ENCODE measurements around the gene GNAS-AS1.
A peak's percentile ranks its signal among the peaks of the same experiment; 100 is the strongest.

The GNAS-AS1 gene

DNA sequence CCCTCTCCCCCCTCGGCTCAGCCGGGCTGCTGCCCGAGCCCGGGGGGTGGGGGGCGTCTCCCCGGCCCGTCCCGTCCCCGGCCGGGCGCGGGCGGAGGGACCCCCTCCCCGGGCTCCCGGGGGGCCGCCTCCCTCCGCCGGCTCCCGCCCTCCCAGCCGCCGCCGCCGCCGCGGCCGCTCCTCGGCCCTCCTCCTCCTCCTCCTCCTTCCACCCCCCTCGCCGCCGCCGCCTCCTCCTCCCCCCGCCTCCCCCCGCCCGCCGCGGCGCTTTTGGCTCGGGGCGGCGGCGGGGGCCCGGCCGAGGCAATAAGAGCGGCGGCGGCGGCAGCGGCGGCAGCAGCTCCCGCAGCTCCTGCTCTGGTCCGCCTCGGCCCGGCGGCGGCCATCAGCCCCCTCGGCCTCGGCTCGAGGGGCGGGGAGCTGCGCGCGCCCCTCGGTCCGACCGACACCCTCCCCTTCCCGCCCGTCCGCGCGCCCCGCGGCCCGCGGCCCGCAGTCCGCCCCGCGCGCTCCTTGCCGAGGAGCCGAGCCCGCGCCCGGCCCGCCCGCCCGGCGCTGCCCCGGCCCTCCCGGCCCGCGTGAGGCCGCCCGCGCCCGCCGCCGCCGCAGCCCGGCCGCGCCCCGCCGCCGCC is 40.5 kb upstream of the GNAS-AS1 start:
- peak overlapping the region; percentile 84 for H2AK5ac ChIP-seq (ENCODE audit: low read depth, low read length)
- no peak overlapping the region for H4K91ac ChIP-seq (ENCODE audit: low read depth, low read length, poor library complexity)

DNA sequence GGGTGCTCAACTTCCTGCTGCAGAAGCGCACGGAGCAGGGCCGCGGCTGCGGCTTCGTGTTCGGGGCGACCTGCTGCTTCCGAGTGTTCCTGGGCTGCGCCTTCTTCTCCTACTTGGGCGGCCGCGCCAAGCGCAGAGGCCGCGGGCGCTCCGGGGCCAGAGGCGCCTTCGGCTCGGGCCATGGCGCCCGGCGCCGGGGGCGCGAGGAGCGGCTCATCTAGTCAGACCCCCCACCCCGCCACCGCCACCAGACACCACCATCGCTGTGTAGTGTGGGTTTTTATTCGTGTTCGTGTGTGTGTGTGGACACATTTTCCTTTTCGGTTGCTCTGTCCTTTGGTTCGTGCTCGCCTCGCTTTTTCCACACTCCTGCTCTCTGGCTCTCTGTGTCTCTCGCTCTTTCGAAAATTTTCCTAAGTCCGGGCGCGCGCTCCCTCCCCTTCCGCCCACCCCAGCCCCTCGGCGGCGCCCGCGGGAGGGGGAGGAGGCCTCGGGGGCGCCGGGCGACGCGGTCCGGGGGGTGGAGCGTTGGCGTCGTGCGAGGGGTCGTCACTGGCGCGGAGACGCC is 39.9 kb upstream of the GNAS-AS1 start:
- Histone ChIP-seq H3K27me3 (ENCODE audit: control insufficient read depth in 3 of 3, insufficient read depth in 3 of 3, low read depth in 1 of 3, low read length in 3 of 3) (no peaks in the 10 kb centered on the region), H3K36me3 (replicated peaks in 1 of 2; ENCODE audit: control insufficient read depth in 2 of 2, insufficient read depth in 2 of 2, low read length in 2 of 2) (peaks cover 0 to 22% of the 10 kb centered on the region in 2 donors), H3K4me3 (ENCODE audit: low read length in 2 of 2) (peak overlapping the region; percentile 89 to 93), H3K9me3 (replicated peaks in 1 of 2; ENCODE audit: control insufficient read depth in 2 of 2, insufficient read depth in 1 of 2, low read depth in 1 of 2, low read length in 2 of 2) (peaks cover 0 to 6% of the 10 kb centered on the region in 2 donors), H3K4ac (ENCODE audit: low read length) (no peak overlapping the region), H2BK120ac (ENCODE audit: low read depth, low read length) (peak overlapping the region; percentile 96), H4K8ac (ENCODE audit: low read depth, low read length) (peak overlapping the region; percentile 82), H3K4me2 (ENCODE audit: insufficient read depth, low read length, poor library complexity, severe bottlenecking) (peak overlapping the region; percentile 86), H3K18ac (ENCODE audit: low read length) (peak overlapping the region; percentile 99), H2AK5ac (ENCODE audit: low read depth, low read length) (peak overlapping the region; percentile 90), H2BK12ac (ENCODE audit: low read length) (peak overlapping the region; percentile 73), H3K4me1 (ENCODE audit: control insufficient read depth in 2 of 2, insufficient read depth in 1 of 2, low read depth in 1 of 2, low read length in 2 of 2) (peaks cover 9 to 28% of the 10 kb centered on the region in 2 donors), H2BK5ac (ENCODE audit: low read length) (peak overlapping the region; percentile 87), H3K23ac (ENCODE audit: low read depth, low read length, poor library complexity) (peak overlapping the region; percentile 91), H3K14ac (ENCODE audit: low read length) (peak overlapping the region; percentile 82), H2BK15ac (ENCODE audit: low read length) (peak overlapping the region; percentile 100), H2AFZ (ENCODE audit: low read length) (peak overlapping the region; percentile 90), H4K91ac (ENCODE audit: low read depth, low read length, poor library complexity) (no peak overlapping the region), H3K27ac (replicated peaks; ENCODE audit: low read length) (peak overlapping the region; percentile 97), H3K9ac (ENCODE audit: low read depth, low read length, poor library complexity) (peak overlapping the region; percentile 97), H3K79me1 (ENCODE audit: low read depth, low read length) (peaks cover 8% of the 10 kb centered on the region)
- no peak for DNase-seq (ENCODE audit: low spot score)
- no CpG with 5 or more reads among the region's 64 CpGs for WGBS, 2 donors (ENCODE audit: extremely low coverage in 2 of 2, insufficient read length in 2 of 2, insufficient replicate concordance in 1 of 2)

More for the DNA sequence above, 40.5 kb upstream of the GNAS-AS1 start:
- Histone ChIP-seq H3K18ac (ENCODE audit: low read length) (peak overlapping the region; percentile 100), H2BK5ac (ENCODE audit: low read length) (peak overlapping the region; percentile 90), H3K9me3 (replicated peaks in 1 of 2; ENCODE audit: control insufficient read depth in 2 of 2, insufficient read depth in 1 of 2, low read depth in 1 of 2, low read length in 2 of 2) (peaks cover 0 to 2% of the 10 kb centered on the region in 2 donors), H3K4me1 (ENCODE audit: control insufficient read depth in 2 of 2, insufficient read depth in 1 of 2, low read depth in 1 of 2, low read length in 2 of 2) (peaks cover 12 to 28% of the 10 kb centered on the region in 2 donors), H3K4ac (ENCODE audit: low read length) (no peak overlapping the region), H3K27me3 (ENCODE audit: control insufficient read depth in 3 of 3, insufficient read depth in 3 of 3, low read depth in 1 of 3, low read length in 3 of 3) (no peaks in the 10 kb centered on the region), H2BK15ac (ENCODE audit: low read length) (no peak overlapping the region), H3K4me2 (ENCODE audit: insufficient read depth, low read length, poor library complexity, severe bottlenecking) (peak overlapping the region; percentile 86), H3K4me3 (ENCODE audit: low read length in 2 of 2) (peak overlapping the region; percentile 91 to 93), H4K8ac (ENCODE audit: low read depth, low read length) (no peak overlapping the region), H2BK12ac (ENCODE audit: low read length) (no peak overlapping the region), H3K23ac (ENCODE audit: low read depth, low read length, poor library complexity) (peak overlapping the region; percentile 96), H2BK120ac (ENCODE audit: low read depth, low read length) (no peak overlapping the region), H2AFZ (ENCODE audit: low read length) (peak overlapping the region; percentile 90), H3K27ac (replicated peaks; ENCODE audit: low read length) (peak overlapping the region; percentile 97), H3K9ac (ENCODE audit: low read depth, low read length, poor library complexity) (peak overlapping the region; percentile 94), H3K79me1 (ENCODE audit: low read depth, low read length) (peaks cover 8% of the 10 kb centered on the region), H3K14ac (ENCODE audit: low read length) (no peak overlapping the region), H3K36me3 (replicated peaks in 1 of 2; ENCODE audit: control insufficient read depth in 2 of 2, insufficient read depth in 2 of 2, low read length in 2 of 2) (peaks cover 3 to 28% of the 10 kb centered on the region in 2 donors)
- DNase-seq (ENCODE audit: low spot score), result peak; percentile 85
- no CpG with 5 or more reads among the region's 105 CpGs for WGBS, 2 donors (ENCODE audit: extremely low coverage in 2 of 2, insufficient read length in 2 of 2, insufficient replicate concordance in 1 of 2)

DNA sequence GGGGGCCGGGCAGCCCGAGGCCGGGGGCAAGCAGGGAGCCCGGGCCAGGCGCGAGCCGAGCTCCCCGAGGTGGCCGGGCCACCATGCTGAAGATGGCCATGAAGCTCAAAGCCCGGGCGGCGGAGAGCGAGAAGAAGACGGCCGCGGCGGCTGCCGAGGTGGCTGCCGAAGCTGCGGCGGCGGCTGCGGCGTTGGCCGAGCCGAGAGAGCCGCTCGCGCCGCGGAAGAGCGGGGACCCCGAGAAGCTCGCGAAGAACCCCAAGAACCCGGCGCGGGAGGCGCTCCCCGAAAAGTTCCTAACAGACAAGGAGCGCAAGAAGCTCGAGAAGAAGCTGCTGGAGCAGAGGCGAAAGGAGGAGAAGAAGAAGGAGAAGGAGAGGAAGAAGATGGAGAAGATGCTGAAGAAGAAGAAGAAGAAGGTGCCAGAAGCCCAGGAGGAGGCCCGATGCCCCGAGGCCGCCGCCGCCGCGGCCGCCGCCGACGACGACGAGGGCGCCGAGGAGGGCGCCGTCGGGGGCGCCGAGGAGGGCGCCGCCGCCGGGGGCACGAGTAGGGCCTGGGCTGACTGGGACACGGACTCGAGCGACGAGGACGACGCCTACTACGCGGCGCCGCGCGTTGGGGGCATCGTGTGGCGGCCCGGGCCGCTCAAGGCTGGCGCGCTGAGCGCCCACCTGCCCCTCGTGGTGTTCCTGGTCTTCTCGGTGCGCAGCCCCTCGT is 39.3 kb upstream of the GNAS-AS1 start:
- Histone ChIP-seq H3K79me1 (ENCODE audit: low read depth, low read length) (peaks cover 8% of the 10 kb centered on the region), H2BK15ac (ENCODE audit: low read length) (peak overlapping the region; percentile 100), H3K4me3 (ENCODE audit: low read length in 2 of 2) (peak overlapping the region; percentile 89 to 93), H3K23ac (ENCODE audit: low read depth, low read length, poor library complexity) (peak overlapping the region; percentile 91), H2AK5ac (ENCODE audit: low read depth, low read length) (peak overlapping the region; percentile 90), H2BK5ac (ENCODE audit: low read length) (peak overlapping the region; percentile 87), H3K4me2 (ENCODE audit: insufficient read depth, low read length, poor library complexity, severe bottlenecking) (peak overlapping the region; percentile 86), H3K36me3 (replicated peaks in 1 of 2; ENCODE audit: control insufficient read depth in 2 of 2, insufficient read depth in 2 of 2, low read length in 2 of 2) (peaks cover 0 to 16% of the 10 kb centered on the region in 2 donors), H2BK120ac (ENCODE audit: low read depth, low read length) (peak overlapping the region; percentile 96), H3K9ac (ENCODE audit: low read depth, low read length, poor library complexity) (peak overlapping the region; percentile 97), H3K18ac (ENCODE audit: low read length) (peak overlapping the region; percentile 99), H4K91ac (ENCODE audit: low read depth, low read length, poor library complexity) (no peak overlapping the region), H3K4ac (ENCODE audit: low read length) (no peak overlapping the region), H3K4me1 (ENCODE audit: control insufficient read depth in 2 of 2, insufficient read depth in 1 of 2, low read depth in 1 of 2, low read length in 2 of 2) (peaks cover 5 to 21% of the 10 kb centered on the region in 2 donors), H2AFZ (ENCODE audit: low read length) (peak overlapping the region; percentile 90), H2BK12ac (ENCODE audit: low read length) (peak overlapping the region; percentile 73), H3K9me3 (replicated peaks in 1 of 2; ENCODE audit: control insufficient read depth in 2 of 2, insufficient read depth in 1 of 2, low read depth in 1 of 2, low read length in 2 of 2) (peaks cover 0 to 6% of the 10 kb centered on the region in 2 donors), H4K8ac (ENCODE audit: low read depth, low read length) (peak overlapping the region; percentile 82), H3K27me3 (ENCODE audit: control insufficient read depth in 3 of 3, insufficient read depth in 3 of 3, low read depth in 1 of 3, low read length in 3 of 3) (no peaks in the 10 kb centered on the region), H3K14ac (ENCODE audit: low read length) (peak overlapping the region; percentile 82), H3K27ac (replicated peaks; ENCODE audit: low read length) (peak overlapping the region; percentile 97)
- DNase-seq (ENCODE audit: low spot score), result no peak
- WGBS, 2 donors (ENCODE audit: extremely low coverage in 2 of 2, insufficient read length in 2 of 2, insufficient replicate concordance in 1 of 2), result no CpG with 5 or more reads among the region's 91 CpGs

Measured in neuronal stem cell (in vitro differentiated cells).